HG02759 (cell line): ENCODE results near the gene SEMA5A.
"Not testable (repeated sequence)": the region's sequence is repeated elsewhere in the genome, so short reads cannot be mapped to it uniquely, and the experiment has no call there.

Experiments
- ATAC-seq: cut with Tn5 transposase; IDR thresholded peaks from one replicate; pipeline ENCODE4 v1.9.1; 2021; ENCODE audit warnings: mild to moderate bottlenecking, moderate library complexity; ENCODE audit not compliant: unreplicated experiment

SEMA5A gene

DNA sequence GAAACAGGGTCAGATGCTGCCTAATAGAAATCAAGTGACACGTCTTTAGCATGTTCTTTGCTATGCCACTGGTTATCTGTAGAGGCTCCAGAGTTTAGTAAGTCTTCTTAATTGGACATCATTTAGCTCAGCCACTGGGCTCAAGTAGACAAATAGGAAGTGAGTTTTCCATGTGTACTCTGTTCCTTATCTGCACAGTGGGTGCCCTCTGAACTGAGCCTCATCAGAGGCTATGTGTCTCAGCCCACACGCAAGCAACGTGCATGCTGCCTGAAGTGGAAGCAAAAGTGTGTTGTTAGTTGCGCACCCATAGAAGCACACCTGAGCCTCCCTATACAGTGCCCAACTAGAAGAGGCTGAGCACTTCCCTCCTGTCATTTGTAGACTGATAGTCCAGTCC lies 134.7 kb downstream of the SEMA5A start:
- no peak for ATAC-seq

DNA sequence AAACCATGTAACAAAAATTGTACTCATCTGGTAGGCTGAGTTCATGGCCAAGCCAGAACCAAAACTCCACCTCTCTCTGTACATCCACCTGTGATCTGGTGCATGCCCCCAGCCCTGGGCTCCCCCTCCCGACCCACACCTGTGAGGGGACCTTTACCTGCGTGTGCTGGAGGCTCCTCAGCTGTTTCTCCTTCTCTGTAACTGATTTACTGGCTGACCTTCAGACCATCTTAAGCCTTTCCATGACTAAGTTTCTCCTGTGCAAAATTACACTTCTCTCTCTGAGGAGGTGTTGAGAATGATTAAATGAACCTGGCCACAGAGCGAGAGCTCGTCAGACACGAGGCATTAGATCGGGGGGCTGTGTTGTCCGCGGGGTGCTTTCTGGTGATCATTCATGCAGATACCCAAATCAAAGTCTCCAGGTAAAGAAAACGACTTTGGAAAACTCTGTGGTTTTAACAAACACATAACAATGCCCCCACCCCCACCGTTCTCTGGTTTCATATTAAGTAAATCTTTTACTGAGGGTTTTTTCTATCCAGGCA lies 136.4 kb downstream of the SEMA5A start:
- no peak for ATAC-seq

DNA sequence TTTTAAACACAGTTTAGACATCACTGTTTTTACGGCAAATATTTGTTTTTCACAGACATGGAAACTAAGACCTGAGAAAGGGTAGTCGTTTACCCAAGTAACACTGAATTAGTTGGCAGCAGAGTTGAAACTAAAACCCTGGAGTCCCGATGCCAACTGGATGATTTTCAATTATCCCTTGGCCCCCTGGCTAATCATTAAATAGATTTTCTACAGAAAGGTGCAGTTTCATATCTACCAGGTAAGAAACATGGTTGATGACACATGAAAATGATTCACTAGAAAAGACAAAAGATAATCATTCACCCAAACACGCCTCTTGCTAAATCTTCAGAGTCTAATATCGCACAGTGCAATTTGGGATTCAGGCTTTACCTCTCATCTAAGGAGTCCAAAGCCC lies 136.9 kb downstream of the SEMA5A start:
- no peak for ATAC-seq

DNA sequence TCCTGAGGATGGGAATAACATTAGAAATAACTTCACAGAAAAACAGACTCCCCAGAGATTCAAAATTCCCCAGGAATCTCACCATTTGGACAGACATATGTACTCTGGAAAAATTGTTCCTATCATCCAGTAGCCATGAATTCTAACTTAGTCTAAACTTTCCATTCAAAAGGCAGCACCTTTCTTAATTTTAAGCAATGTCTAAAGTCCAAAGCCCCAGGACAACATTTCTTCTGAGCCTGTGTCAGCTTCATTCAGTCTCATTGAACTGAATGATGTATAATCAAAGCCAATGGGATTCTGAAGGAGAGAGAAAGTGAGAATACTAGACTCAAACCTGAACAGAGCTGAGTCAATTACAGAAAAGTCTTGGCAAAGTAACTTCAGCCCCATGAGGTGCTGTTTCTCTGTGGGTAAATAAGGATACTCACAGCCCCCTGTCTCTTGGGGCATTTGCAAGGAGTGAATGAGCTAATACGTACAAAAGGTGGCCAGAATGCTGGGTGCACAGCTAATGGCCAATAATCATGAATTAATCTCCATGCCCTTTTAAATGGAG lies 140.6 kb downstream of the SEMA5A start:
- peak; percentile 66 for ATAC-seq

DNA sequence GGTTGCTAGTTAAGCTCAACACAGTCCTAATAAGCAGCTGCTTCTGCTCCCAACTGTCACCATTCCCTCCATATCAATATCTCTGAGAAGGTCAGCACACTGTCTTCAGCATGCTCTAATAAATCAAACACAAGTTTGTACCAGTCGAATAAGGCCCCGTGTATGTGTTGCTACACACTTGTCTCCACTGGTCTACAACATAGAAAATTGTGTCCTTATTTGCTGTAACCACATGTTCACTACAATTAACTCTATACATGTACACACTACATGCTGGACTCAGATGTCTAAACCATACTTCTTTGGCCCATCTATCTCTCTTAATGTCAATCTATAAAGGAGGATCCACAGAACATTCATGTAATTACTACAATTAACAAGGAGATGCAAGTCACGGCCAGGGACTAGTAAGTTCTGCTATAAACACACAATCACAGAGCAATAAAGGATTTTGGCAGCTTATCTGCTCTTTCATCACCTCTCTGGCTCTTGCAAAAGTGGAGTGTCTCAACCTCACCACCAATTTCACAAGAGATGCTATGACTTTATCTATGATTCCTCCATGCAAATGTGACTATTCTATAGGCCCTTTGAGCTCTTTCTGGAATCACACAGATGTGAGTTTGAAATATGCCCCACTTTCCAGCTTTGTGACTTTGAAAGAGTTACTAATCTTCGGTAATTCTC lies 143.9 kb downstream of the SEMA5A start:
- ATAC-seq = no peak

DNA sequence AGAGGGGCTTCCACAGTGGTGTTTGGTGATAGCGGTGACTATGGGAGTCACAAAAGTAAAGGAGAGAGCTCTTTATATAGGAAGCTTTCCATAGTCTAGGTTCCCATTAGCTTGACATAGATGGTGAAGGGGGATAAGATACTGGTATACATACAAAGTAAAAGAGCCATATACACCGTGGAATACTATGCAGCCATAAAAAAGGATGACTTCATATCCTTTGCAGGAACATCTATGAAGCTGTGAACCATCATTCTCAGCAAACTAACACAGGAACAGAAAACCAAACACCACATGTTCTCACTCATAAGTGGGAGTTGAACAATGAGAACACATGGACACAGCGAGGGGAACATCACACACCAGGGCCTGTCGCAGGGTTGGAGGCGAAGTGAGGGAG lies 146.1 kb downstream of the SEMA5A start:
- not testable (repeated sequence) for ATAC-seq

DNA sequence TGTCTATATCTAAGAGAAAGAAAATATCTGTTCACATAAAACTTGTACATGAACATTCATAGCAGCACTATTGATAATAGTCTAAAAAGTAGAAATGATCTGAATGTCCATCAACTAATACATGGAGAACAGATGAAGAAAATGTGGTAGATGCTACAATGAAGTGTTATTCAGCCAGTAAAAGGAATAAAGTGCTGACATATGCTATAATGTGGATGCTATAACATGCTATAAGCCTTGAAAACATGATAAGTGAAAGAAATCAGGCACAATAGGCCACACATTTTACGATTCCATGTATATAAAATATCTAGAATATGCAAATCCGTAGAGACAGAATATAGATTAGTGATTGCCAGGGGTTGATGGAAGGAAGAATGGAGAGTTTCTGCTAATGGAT lies 146.8 kb downstream of the SEMA5A start:
- ATAC-seq = no peak

DNA sequence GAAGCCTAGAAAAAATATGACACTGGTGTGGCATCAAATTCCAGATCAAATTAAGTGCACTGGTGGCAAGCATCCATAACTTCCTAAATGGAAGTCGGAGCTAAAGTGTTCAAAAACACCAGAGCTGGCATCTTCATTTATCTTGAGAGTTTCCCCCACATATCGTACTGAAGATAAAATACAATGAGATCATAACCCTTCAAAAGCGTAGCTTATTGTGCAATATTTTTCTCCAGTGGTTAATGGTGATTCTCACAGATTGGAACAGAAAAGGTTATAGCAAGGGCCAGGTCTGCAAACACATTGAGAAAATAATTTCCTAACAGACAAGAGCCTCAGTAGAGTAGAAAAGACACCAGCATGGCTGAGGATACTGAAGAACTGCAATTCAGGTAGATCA lies 147.6 kb downstream of the SEMA5A start:
- no peak for ATAC-seq

DNA sequence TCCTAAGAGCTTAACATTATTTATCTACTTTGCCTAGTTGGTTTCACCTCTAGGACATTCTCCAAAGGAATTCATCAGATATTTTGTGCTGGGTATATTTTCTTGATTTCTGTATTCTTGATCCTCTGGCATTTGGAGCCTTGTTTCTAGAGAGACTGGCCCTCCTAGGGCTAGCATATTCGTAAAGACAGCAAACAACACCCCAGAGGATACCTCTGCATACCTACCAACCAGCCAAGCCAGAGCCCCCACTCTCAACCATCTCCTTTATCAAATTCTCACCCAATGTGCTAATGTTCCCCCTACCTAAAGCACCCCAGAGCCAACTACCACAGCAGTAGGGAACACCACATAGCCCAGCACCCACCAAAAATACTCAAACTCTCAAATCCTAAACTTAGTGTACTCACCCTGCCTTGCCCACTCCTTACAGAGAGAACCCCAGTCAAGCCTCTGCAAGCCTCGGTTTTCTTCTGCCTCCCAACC lies 149.5 kb downstream of the SEMA5A start:
- ATAC-seq = no peak

DNA sequence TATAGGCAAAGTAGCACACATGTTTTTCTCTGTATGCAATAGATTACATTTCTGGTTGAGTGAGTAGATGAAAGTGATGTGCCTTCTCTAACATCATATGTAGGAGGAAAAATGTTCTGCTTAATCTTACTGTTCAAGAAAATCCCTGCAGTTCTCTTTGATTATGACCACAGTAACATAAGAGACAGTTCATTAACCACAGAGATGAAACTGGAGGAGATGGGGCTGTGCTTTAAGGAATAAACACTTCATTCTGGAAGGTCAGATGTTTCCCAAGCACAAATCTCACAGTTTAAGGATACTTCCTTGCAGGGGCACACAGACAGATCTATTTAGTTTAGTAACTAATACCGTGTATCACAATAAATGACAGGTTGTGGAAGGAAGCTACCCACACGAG lies 150.2 kb downstream of the SEMA5A start:
- ATAC-seq = no peak

DNA sequence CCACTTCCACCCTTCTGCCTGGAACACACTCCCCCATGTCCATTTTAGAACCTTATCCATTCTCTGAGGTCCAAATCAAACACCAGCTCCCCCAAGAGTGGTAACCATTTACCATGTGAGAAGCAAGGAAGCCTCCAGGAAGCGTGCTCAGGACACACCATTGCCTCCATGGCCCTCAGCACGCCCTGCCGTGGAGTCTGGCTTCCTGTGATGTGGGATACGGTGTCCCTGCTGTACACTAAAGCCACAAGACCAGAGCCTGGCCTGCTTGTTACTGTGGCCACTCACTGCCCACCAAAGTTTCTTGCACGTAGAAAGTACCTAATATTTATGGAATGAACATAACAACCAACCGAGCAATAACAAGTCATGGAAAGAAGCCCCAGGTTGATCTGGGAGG lies 151.7 kb downstream of the SEMA5A start:
- no peak for ATAC-seq

DNA sequence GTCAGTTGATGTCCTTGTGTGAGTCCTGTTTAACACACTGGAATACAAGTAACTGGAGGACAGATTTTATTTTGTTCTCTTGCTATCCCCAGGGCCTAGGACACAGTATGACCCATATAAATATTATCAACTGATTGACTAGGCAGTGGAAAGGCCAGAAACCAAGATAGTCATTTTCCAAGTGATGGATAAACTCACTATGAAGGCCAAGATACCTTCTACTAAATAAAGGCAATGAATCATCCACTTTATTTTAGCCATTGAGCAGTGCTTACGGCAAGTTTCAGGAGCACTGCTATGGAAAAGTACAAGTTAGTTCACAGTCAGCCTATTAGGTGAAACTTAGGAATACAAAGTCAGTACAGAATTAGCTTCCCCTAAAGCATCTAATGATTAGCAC lies 153.2 kb downstream of the SEMA5A start:
- ATAC-seq = no peak

DNA sequence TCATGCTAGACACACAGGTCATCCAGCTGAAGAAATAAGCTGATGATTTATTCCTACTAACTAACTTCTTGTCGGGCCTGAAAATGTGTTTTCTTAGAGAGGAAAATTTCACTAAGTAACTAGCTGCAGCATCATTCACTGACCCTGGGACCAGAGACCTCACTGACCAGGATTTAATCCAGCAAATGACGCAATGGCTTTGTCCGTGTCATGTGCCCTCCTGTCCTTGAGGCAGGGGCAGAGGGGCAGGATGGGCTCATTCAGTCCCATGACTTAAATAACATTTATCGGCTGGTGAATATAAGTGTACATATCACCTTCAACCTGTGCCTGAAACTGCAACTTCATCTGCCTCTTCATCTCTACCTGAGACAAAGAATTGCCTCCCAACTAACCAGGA lies 154.8 kb downstream of the SEMA5A start:
- no peak for ATAC-seq

DNA sequence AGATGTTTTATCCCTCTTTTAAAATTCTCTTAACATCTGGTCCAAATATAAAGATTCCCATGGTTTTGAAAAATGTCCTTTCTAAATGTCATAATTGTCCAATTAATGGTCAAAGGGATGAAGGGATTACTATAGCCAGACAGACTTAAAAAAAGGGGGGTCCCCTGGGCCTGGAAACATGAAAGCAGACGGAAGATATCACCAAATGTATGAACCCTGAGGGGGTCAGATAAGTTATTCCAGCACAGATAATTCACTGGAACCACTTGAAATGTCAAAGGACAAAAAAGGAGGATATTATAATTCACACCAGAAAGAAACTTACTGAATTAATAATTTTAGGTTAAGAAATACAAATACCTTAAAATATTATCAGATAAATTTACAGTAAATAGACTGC lies 155.8 kb downstream of the SEMA5A start:
- ATAC-seq = no peak

DNA sequence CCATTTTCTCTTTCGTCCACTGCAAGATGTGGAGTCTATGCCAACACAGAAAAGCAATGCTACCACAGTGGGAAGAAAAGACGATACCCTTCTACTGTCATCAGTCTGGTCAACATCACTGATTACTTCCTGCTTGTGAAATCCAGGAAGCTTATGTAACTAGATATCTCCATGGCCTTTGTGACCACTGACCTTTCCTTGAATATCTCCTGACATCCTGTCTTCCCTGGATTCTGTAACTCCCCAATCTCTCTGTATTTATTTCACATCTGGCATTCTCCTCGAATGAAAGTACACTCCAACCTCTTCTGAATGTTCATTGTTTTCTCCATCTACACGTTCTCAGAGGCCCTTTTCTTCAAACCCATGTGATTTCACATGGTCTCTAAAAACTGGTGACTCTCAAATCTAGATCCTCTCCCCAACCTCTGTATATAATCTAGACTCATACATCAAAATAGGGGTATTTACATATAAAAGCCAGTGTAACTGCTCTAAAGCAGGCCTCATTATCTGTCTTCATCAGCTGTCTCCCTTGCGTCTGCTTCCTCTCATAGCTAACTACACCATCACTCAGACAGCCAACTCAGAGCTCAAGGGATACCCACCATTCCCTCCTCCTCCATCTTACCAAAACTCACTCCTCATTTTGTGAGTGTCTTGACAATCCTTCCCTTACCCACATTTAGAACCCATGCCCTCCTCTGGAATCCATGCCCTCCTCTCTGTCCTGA lies 156.8 kb downstream of the SEMA5A start:
- no peak for ATAC-seq

DNA sequence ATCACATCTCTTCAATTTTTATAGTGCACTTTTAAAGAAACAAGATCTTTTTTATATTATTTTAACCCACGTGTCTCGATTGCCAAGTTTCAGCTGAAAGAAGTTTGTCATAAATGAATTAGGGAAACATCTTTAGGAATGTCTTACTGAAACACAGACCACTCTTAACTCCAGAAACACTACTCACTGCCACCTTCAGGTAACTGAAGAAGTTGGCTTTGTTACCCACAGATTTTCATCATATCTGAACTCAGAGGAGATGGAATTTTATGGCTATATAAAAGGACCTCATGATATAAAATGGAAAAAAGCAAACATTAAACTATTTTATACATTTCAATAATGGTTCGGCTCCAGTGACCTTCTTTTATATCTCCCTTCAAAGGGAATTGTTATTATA lies 158.0 kb downstream of the SEMA5A start:
- ATAC-seq = no peak

DNA sequence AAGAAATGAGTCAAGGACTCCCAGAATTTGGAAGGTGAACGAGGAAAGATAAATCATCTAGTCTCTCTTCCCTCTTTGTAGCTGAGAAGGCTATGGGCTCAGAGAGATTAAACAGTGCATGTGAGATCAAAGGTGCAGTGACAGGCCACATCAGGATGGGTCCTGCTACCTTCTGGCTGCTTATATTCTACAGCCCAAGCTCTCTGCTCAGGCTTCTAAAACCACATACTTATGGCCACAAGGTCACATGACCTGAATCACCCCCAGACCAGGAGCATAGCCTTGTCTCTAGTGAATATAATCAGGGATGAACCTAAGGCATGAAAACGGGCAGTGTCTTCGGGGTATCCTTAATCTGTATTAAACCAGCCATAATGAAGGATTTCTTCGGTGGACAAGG lies 158.9 kb downstream of the SEMA5A start:
- ATAC-seq = no peak

DNA sequence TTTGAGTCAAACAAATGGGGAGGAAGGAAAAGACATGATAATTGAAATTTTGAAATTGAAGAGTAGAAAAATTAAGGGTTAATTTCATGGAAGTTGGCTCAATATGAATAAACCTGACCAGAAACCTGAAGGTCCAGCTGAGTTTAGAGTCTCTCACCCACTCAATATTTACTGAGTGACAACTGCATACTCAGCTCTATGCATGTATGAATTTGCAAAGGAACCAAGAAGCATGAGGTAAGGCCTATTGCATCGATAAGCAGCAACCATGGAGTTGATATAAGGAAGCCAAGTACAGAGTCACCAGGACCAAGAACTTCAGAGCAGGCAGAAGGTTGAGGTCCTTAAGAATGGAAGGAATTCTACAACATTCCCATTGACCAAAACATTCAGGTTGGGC lies 163.4 kb downstream of the SEMA5A start:
- no peak for ATAC-seq

DNA sequence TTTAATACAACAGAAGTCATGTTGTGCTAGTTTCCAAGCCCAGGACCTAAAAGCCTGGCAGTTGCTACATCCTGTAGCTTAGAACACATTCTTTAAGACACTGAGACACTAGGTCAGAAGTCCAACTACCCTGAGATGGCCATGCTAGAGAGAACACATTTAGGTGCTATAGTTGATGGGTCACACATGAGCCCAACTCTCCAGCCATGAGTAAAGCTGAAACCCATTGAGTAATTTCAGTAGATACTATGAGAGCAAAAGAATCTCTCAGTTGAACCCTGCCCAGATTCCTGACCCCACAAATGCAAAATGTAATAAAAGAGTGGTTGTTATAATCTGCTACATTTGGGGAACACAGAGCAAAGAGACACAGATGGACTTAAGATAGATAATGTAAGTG lies 164.4 kb downstream of the SEMA5A start:
- peak; percentile 82 for ATAC-seq

DNA sequence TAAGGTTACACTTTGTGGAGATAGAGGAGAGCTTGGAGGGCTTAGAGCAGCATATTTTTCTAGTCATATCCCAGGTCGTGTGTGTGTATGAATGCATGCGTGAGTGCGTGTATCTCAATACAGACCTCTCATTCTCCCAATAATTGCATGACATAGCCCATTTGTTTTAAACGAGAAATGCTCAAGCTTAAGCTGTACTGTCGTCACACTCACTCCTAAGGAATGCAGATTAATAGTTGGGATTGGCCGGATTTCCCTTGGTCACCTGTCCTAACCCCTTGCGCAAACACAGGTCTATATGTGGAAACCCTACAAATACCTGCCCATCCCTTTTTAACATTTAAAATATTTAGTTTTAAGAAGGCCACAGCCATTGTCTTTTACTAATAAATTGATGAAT lies 165.8 kb downstream of the SEMA5A start:
- no peak for ATAC-seq

DNA sequence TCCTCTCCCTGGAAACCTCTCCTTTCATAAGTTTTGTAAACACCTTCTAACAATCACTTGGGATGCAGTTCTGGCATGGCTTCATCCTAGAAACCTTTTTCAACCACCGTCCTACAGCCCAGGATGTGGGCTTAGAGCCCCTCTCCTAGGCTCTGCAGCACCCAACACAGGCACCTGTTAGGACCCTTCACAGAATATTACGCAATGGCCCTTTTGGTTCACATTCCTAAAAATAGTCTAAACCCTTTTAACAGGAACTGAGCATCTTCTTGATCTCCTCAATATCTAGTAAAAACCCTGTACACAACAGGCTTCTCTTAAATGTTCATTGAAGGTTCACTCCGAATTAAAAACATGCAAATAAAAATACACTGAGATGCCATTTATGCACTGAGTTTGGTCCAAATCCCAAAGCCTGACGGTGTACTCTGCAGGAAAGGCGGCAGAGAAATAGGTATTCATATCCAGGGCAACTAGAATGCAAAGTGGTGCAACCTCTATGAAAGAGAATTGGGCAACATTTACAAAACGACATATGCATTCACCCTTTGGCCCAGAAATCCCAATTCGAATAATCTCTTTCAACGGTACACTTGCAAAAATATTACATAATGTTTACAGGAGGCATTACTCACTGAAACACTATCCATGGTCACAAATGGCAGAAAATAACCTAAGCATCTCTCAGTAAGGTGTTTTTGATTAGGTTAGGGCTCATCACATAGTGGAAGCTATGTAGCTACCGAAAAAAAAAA lies 169.3 kb downstream of the SEMA5A start:
- ATAC-seq = no peak
